ENCODE results near the gene CDC42EP2. TPM values are rescaled to one million over a fixed set of nuclear protein-coding genes. Genes with fewer than 3 reads are reported as not detected.

Gene CDC42EP2
- total and polyA plus RNA-seq, 2 of the 13 experiments (the other 11 are each of a cell fraction or from before 2014, with no cell fraction given) = 2.3 to 7.1 TPM

GRCh38 chr11:65287601-65288000 lies 27.1 kb upstream of the CDC42EP2 start:
- H3K36me3 ChIP-seq (replicated peaks in 1 of 2; ENCODE audit: control insufficient read depth in 1 of 2, insufficient read depth in 2 of 2, low read length in 2 of 2) = peaks cover 7 to 37% of the 10 kb centered on the region in 2 experiments
- no peak overlapping the region for H2AFZ ChIP-seq (ENCODE audit: low read length)
- ChIA-PET POLR2A (interaction anchor here (2.2 kb wide), 1 partner anchor 27 kb away, joined by 10 read pairs; the partner anchor contains the start of gene CDC42EP2), CTCF (ENCODE audit: low intra/inter-chr PET ratio, low total read pairs) (no interaction called here)
- in situ Hi-C loops (cut with HindIII; ENCODE audit: extremely low pct_ligation_motif_present, low pct_unique_long_range_greater_than_20kb) (no loop called here), intact Hi-C loops (cut with micrococcal nuclease; ENCODE audit: unreplicated experiment) (no loop called here)
- H3K27ac ChIP-seq (ENCODE audit: extremely low read length, insufficient read depth, low read length) = no peak overlapping the region
- 96% methylated on average over 2 of the region's 2 CpGs for WGBS (ENCODE audit: low lambda C conversion rate)
- BruUV-seq (replicated peaks) = no TSS peak
- no peak for FAIRE-seq
- H4K20me1 ChIP-seq (ENCODE audit: insufficient read depth, low read length) = no peaks in the 10 kb centered on the region
- H3K9me3 ChIP-seq (ENCODE audit: low read length) = no peaks in the 10 kb centered on the region
- ATAC-seq = no peak
- H3K27me3 ChIP-seq (ENCODE audit: control insufficient read depth in 1 of 2, insufficient read depth in 2 of 2, low read length in 2 of 2) = no peaks in the 10 kb centered on the region
- DNase-seq (ENCODE audit: low spot score) = no peak
- H3K9ac ChIP-seq (ENCODE audit: insufficient read depth, low read depth, low read length) = no peak overlapping the region
- H3K4me3 ChIP-seq (replicated peaks in 1 of 3; ENCODE audit: insufficient read depth in 1 of 3, low read depth in 2 of 3, low read length in 3 of 3) = no peak overlapping the region
- no peaks in the 10 kb centered on the region for H3K79me2 ChIP-seq (ENCODE audit: insufficient read depth, low read length)
- peaks cover 17% of the 10 kb centered on the region for H3K4me1 ChIP-seq (ENCODE audit: insufficient read depth, low read length)
- no peak overlapping the region for H3K4me2 ChIP-seq (ENCODE audit: low read depth, low read length)
- no peak for TF ChIP-seq NKX3-1 (CRISPR knock-in tag; IDR thresholded peaks at IDR 0.05)
- TF ChIP-seq FOSL2 (CRISPR knock-in tag; IDR thresholded peaks at IDR 0.05) = no peak
- no peak for TF ChIP-seq ARNT (IDR thresholded peaks at IDR 0.05)
- TF ChIP-seq ZNF17 (CRISPR knock-in tag; IDR thresholded peaks at IDR 0.05) = no peak
- no peak for TF ChIP-seq LRRFIP1 (CRISPR knock-in tag; conservative IDR thresholded peaks at IDR 0.05)
